Spinal cord (tissue), 10 donors: Measurements from ENCODE around the gene TM4SF20. TPM values are rescaled to one million over a fixed set of nuclear protein-coding genes. Genes with fewer than 3 reads are reported as not detected.

ENCODE experiments used
- DNase-seq, 6 donors: peaks; one replicate each; pipeline versions ENCODE4 v3.0.0 to v3.0.0-alpha.2; 2013 to 2015; ENCODE audit warnings: low spot score in 6 of 6, low read depth in 4 of 6
- H3K27ac ChIP-seq: one replicate; pipeline ENCODE4 v1.5.1; 2013; ENCODE audit warnings: low read depth, low read length, control low read depth
- H3K27me3 ChIP-seq: one replicate; pipeline ENCODE4 v1.6.1; 2013; ENCODE audit warnings: low read length; ENCODE audit not compliant: control insufficient read depth, insufficient read depth
- H3K36me3 ChIP-seq: one replicate; pipeline ENCODE4 v1.6.1; 2013; ENCODE audit warnings: low read length; ENCODE audit not compliant: control insufficient read depth, insufficient read depth
- H3K4me1 ChIP-seq: one replicate; pipeline ENCODE4 v1.6.1; 2013; ENCODE audit warnings: low read length; ENCODE audit not compliant: control insufficient read depth, insufficient read depth
- H3K4me3 ChIP-seq: one replicate; pipeline ENCODE4 v1.5.1; 2013; ENCODE audit warnings: low read depth, low read length, control low read depth
- H3K9me3 ChIP-seq: one replicate; pipeline ENCODE4 v1.6.1; 2013; ENCODE audit warnings: low read length; ENCODE audit not compliant: control insufficient read depth, insufficient read depth
- WGBS: methylation state at CpG from one replicate; pipeline ENCODE4 v1.1.5; 2013; ENCODE audit warnings: missing lambda C conversion rate; ENCODE audit not compliant: insufficient coverage; 5-methylcytosine and 5-hydroxymethylcytosine counted together
- polyA plus RNA-seq, 2 donors: library from polyadenylated mRNA; unstranded; fragments of 120-200 nt; gene quantifications; one replicate each; pipeline ENCODE4 v1.2.1, GENCODE V29; 2013; ENCODE audit not compliant: insufficient read length in 2 of 2
- total RNA-seq, 2 donors: library from RNA; depleted of rRNA in 1 of 2; stranded (reverse); fragments of 120-200 nt in 1 of 2; fragments of >200 nt in 1 of 2; gene quantifications; one replicate each; pipeline versions ENCODE4 v1.2.3 to v1.2.4, GENCODE V29; 2013 to 2014
- donor health status: healthy.

TM4SF20 gene
- total and polyA plus RNA-seq, 4 donors: 0.10 to 0.35 (median 0.25) TPM; not detected in 1

GRCh38 chr2:227349989-227350612 is 29.0 kb downstream of the TM4SF20 start:
- H3K27ac ChIP-seq: no peak overlapping the region
- no peaks in the 10 kb centered on the region for H3K27me3 ChIP-seq
- DNase-seq: no peak
- no peaks in the 10 kb centered on the region for H3K4me1 ChIP-seq
- no peak overlapping the region for H3K4me3 ChIP-seq
- no CpG with 5 or more reads among the region's 7 CpGs for WGBS
- H3K9me3 ChIP-seq: no peaks in the 10 kb centered on the region
- H3K36me3 ChIP-seq: no peaks in the 10 kb centered on the region

DNA sequence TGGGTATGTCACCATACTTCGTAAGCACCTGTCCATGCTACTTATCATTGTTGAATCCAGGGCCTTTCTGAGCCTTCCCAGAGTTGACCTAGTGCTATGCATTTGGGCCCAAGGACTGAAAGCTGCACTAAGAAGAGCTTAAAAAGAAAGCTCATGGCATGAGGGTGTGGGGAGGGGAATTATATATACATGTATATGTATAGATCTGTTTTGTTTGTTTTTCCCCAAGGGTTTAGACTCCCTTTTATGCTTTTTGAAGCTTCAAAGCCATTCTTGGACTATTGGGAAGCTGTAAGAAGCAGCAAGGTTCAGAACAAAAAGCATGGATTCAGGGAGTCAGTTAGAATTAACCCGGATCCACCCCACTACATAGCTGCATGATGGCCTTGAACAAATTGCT is 30.8 kb downstream of the TM4SF20 start:
- 100% methylated on average over 1 of the region's 2 CpGs for WGBS
- Histone ChIP-seq H3K4me1 (no peaks in the 10 kb centered on the region), H3K27me3 (no peaks in the 10 kb centered on the region), H3K4me3 (no peak overlapping the region), H3K9me3 (no peaks in the 10 kb centered on the region), H3K36me3 (no peaks in the 10 kb centered on the region), H3K27ac (no peak overlapping the region)
- DNase-seq: no peak

DNA sequence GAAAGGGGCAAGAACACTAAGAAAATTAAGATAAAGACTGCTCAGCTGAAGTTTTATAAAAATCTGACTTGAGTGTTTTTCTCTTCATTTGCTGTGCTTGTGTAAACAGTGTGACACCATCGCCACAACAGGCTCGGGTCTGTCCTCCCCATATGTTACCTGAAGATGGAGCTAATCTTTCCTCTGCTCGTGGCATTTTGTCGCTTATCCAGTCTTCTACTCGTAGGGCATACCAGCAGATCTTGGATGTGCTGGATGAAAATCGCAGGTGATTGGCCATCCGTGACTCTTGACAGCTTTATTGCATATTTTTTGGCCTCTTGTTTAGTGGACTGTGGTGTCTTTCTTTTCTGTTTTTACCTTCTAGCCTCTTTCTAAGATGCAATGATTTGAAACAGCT is 32.0 kb downstream of the TM4SF20 start:
- Histone ChIP-seq H3K27me3 (no peaks in the 10 kb centered on the region), H3K4me3 (no peak overlapping the region), H3K4me1 (no peaks in the 10 kb centered on the region), H3K9me3 (no peaks in the 10 kb centered on the region), H3K36me3 (no peaks in the 10 kb centered on the region), H3K27ac (no peak overlapping the region)
- 100% methylated on average over 1 of the region's 7 CpGs for WGBS
- no peak for DNase-seq

GRCh38 chr2:227344231-227344630 is 34.9 kb downstream of the TM4SF20 start:
- H3K4me3 ChIP-seq: no peak overlapping the region
- no peaks in the 10 kb centered on the region for H3K9me3 ChIP-seq
- no peaks in the 10 kb centered on the region for H3K27me3 ChIP-seq
- H3K27ac ChIP-seq: no peak overlapping the region
- no peak for DNase-seq
- no peaks in the 10 kb centered on the region for H3K36me3 ChIP-seq
- H3K4me1 ChIP-seq: no peaks in the 10 kb centered on the region
- no CpG with 5 or more reads among the region's 2 CpGs for WGBS

- no peak overlapping the region for H3K27ac ChIP-seq
- no peaks in the 10 kb centered on the region for H3K27me3 ChIP-seq
- H3K4me1 ChIP-seq: no peaks in the 10 kb centered on the region
- no peaks in the 10 kb centered on the region for H3K36me3 ChIP-seq
- no peak for DNase-seq
- H3K4me3 ChIP-seq: no peak overlapping the region
- no CpG with 5 or more reads among the region's 2 CpGs for WGBS
- H3K9me3 ChIP-seq: no peaks in the 10 kb centered on the region
Measured at GRCh38 chr2:227341553-227341952, 37.6 kb downstream of the TM4SF20 start.

- H3K27me3 ChIP-seq: no peaks in the 10 kb centered on the region
- WGBS: no CpG with 5 or more reads among the region's 6 CpGs
- no peak overlapping the region for H3K4me3 ChIP-seq
- H3K36me3 ChIP-seq: peaks cover 2% of the 10 kb centered on the region
- H3K9me3 ChIP-seq: no peaks in the 10 kb centered on the region
- peak overlapping the region; percentile 16 for H3K27ac ChIP-seq
- peak in 2 of 6 donors; percentile 4 to 84 for DNase-seq
- H3K4me1 ChIP-seq: no peaks in the 10 kb centered on the region
Measured at GRCh38 chr2:227340106-227340505, 39.0 kb downstream of the TM4SF20 start.

DNA sequence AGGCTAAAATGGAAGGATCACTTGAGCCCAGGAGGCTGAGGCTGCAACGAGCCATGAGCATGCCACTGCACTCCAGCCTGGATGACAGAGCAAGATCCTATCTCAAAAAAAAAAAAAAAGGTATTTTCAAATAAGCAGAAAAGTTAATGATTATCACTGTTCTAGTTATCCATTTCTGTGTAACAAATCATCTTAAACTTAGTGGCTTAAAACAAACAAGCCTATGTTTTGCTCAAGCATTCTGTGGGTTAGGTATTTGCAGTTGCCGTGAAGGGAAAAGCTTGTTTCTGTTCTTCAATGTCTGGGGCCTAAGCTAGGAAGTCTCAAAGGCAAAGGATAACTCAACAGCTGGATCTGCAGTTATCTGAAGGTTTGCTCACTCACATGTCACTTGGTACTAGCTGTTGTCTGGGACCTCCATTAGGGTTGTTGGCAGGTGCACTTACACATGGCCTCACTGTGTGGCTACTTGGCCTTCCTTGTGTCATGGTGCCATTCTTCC is 40.0 kb downstream of the TM4SF20 start:
- H3K27me3 ChIP-seq: no peaks in the 10 kb centered on the region
- no peak for DNase-seq
- H3K27ac ChIP-seq: no peak overlapping the region
- peaks cover 6% of the 10 kb centered on the region for H3K36me3 ChIP-seq
- H3K4me1 ChIP-seq: no peaks in the 10 kb centered on the region
- no peak overlapping the region for H3K4me3 ChIP-seq
- no peaks in the 10 kb centered on the region for H3K9me3 ChIP-seq
- WGBS: 100% methylated on average over 1 of the region's 2 CpGs

- Histone ChIP-seq H3K4me1 (no peaks in the 10 kb centered on the region), H3K27ac (no peak overlapping the region), H3K27me3 (no peaks in the 10 kb centered on the region), H3K9me3 (no peaks in the 10 kb centered on the region), H3K4me3 (no peak overlapping the region), H3K36me3 (peaks cover 6% of the 10 kb centered on the region)
- DNase-seq: no peak
- WGBS: 100% methylated on average over 2 of the region's 2 CpGs
Measured at GRCh38 chr2:227337442-227337841, 41.7 kb downstream of the TM4SF20 start.

DNA sequence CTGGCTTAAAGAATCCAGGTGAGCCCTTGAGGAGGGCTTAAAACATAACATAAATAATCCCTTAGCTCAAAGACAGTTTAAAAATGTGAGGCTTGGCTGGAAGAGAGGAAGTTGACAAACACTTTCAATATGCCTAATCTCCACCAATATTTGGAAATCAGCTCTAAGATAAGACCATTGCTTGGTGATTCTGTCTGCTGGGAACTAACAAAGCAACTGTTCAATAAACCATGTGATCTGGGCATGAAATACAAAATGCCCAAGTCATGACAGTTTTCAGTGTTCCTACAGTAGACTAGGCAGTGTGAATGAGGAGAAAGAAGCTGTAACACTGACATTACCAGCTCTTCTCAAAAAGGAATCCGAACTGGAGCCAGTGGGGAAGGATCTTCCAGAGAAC is 43.4 kb downstream of the TM4SF20 start:
- Histone ChIP-seq H3K27me3 (no peaks in the 10 kb centered on the region), H3K36me3 (peaks cover 6% of the 10 kb centered on the region), H3K9me3 (no peaks in the 10 kb centered on the region), H3K4me3 (no peak overlapping the region), H3K27ac (no peak overlapping the region), H3K4me1 (no peaks in the 10 kb centered on the region)
- WGBS: 100% methylated on average over 1 of the region's 1 CpG
- peak in 1 of 6 donors; percentile 16 for DNase-seq

- H3K27ac ChIP-seq: peak overlapping the region; percentile 33
- no peaks in the 10 kb centered on the region for H3K27me3 ChIP-seq
- peaks cover 5% of the 10 kb centered on the region for H3K4me1 ChIP-seq
- no peak for DNase-seq
- H3K9me3 ChIP-seq: peaks cover 1% of the 10 kb centered on the region
- no peak overlapping the region for H3K4me3 ChIP-seq
- no CpG with 5 or more reads among the region's 6 CpGs for WGBS
- no peaks in the 10 kb centered on the region for H3K36me3 ChIP-seq
Measured at GRCh38 chr2:227326783-227327182, 52.3 kb downstream of the TM4SF20 start.
